NCI-H345 treated with DMSO at 0.1 percent for 48 hours (cell line): ENCODE measurements around the gene RPA3.

Experiments
- DNase-seq: peaks from one replicate; lab custom pipeline; 2025; ENCODE audit not compliant: unreplicated experiment; lab: John Stamatoyannopoulos, UW

Gene RPA3

DNA sequence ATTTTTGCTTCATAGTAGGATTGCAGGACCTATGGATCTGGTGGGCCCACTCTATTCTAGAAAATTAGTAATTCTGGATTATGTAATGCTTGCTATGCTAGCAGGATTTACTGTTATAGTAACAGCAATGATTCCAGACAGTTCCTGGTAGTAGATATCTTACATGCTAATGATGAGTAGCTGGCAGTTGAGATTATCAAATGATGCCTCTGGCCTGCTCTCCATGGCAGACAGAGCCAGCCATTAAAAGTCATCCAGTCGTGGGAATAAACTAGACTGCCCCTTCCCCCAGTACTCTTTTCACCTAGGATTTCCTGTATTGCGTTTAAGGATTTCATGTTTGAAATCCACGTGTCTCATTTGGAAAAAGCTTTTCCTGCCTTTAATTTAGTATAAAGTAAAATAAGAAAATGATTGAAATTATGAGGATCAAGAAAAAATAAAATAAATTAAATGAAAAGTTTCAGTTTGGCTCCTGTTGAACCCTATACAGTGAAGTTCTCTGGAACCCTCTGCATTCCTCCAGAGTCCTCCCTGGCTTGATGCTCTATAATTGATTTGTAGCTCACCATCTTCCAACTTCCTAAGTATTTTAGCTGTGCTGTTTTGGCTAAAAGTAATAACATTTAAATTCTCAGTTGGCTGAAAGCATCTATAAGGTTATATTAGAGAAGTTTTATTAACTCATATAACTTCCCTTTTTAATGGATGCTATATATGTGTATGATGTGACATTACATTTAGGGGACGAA is 63.3 kb downstream of the RPA3 start:
- no peak for DNase-seq

DNA sequence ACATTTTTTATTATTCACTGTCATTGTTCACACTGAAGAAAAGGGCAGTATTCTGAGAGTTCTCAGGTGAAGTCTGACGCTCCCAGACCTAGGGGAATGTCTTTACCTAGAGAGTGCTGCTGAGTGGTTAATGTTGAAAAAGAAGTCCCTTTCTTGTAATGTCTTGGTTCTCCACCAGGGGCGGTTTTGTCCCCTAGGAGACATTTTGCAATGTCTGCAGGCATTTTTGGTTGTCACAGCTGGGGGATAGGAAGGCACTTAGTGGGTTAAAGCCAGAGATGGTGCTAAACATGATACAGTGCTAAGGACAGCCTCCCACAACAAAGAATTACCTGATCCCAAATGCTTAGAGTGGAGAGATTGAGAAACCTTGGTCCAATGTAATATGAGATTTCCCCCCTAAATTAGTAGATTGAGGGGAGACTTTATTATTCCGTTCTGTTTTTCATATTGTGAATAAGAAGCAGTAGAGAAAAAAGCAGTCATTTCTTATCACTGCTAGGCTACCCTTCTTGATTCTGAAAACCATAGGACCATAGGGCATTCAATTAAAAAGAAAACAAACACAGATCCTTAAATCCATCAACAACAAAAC is 64.7 kb downstream of the RPA3 start:
- DNase-seq = no peak

DNA sequence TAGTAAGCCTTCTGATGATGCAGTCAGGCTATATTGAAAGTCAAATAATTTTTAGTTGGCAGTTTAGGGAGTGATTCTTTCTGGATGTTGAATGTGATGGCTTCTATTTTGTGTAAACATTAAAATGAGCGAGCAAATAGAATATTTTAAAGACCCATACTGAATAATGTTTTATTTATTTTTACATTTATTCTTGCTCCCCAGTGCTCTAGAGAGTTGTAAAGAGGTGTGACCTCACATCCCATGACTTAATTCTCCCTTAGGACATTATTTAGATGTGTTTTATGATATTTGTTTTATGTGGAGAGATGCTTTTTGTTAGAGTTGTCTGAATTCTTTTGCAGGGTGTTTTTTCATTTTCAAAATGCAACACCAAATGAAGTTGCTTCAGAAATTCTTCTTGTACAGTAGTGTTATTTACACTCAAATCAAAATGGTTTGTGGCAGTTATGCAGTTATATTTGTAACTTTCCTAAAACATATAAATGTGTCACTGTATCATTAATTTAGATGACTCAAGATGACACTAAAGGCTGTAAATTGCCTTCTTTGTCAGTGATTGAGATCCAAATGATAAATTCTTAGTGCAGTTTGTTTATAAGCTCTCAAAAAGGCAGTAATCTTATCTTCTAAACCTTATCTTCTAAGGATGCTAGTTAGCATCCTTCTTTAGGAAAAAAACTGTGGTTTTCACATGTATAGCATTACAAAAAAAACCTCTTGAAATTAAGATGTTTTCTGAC is 65.4 kb downstream of the RPA3 start:
- no peak for DNase-seq

DNA sequence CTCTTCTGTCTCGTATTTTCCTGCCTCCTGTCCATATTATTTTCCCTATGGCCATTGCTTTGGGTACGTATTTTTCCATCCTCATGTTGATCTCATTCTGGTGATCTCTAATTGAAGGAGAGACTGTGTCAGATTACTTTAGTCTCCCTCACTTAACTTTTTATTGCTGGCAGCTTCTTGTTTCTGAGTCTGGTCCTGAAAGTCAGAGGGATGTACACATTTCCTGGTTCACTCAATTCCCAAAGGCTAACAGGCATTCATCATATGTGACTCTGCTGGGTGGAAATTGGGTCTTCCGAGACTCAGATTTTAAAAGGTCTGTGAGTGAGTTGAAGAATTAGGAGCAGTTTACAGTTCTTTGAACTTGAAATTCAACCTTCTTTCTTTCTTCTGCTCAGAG is 66.9 kb downstream of the RPA3 start:
- no peak for DNase-seq

DNA sequence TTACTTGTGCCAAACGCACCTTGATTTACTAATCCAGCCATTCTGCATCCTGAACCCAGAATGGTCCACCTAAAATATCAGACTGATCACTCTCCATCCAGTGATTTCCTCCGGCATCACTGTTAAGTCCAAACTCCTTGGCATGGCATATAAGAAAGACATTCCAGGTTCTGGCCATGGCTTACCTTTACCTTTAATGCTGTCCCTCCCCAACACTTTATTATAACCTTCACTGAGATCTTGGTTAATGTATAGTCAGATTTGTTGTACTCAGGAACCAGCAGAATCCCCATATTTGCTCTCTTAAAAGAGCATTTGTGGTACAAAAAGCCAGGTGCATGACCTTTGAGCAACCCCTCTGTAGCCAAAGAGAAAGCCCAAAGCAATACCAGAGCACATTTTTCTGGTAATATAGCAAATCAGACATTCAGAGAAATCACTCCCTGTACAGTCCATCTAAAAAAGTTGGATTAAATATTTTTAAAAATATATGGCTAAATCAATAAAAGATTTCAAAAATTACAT is 67.7 kb downstream of the RPA3 start:
- DNase-seq = no peak

DNA sequence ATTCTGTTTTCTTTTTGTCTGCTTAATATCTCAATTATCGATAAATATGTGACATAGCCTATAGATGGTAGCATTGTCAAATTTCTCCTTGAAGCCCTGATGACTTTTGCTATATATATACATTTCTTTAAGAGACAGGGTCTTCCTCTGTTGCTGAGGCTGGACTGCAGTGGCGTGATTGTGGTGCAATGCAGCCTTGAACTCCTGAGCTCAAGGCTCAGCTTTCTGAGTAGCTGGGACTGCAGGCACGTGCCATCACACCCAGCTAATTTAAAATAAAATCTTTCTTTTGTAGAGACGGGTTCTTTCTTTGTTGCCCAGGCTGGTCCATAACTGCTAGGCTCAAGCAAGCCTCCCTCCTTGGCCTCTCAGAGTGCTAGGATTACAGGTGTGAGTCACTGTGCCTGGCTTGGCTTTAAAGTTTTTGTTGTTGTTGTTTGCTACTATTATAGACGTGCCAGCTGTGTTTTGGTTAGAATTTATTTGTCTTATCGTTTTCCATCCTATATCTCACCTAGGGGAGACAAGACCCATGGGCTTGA is 70.8 kb downstream of the RPA3 start:
- DNase-seq = no peak

DNA sequence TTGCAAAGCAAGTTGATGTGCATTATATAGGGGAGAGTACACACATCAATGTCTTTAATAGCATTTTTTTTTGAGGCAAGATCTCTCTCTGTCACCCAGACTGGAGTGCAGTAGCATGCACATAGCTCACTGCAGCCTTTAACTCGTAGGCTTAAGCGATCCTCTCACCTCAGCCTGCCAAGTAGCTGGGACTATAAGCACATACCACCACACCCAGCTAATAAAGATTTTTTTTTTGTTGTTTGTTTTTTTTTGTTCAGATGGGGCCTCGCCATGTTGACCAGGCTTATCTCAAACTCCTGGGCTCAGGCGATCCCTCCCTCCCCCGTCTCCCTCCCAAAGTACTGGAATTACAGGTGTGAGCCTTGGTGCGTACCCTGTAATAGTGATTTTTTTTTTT is 76.3 kb downstream of the RPA3 start:
- DNase-seq = no peak

DNA sequence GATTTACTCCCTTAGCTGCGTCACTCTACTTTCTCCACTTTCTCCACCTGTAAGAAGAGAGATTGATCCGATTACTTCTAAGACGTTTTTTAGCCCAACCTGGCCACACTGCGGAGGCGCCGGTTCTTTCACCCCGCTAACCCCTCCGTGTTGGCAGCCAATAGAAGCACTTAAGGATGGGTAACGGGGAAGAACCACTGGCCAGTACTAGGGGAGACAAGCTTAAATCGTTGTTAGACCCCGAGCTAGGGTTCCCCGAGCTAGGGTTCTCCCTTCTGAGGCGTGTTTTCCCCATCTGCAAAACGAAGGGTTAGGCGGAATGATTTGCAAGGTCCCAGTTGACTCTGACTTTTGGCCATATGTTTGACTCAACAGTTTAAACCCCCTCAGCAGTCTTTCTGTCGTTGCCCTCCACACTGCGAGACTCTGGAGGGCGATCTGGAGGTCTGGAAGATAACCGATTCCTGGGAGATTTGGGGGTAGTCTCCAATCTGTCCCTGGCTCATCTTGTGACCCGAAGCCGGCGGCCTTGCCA is 77.2 kb downstream of the RPA3 start:
- DNase-seq = no peak

DNA sequence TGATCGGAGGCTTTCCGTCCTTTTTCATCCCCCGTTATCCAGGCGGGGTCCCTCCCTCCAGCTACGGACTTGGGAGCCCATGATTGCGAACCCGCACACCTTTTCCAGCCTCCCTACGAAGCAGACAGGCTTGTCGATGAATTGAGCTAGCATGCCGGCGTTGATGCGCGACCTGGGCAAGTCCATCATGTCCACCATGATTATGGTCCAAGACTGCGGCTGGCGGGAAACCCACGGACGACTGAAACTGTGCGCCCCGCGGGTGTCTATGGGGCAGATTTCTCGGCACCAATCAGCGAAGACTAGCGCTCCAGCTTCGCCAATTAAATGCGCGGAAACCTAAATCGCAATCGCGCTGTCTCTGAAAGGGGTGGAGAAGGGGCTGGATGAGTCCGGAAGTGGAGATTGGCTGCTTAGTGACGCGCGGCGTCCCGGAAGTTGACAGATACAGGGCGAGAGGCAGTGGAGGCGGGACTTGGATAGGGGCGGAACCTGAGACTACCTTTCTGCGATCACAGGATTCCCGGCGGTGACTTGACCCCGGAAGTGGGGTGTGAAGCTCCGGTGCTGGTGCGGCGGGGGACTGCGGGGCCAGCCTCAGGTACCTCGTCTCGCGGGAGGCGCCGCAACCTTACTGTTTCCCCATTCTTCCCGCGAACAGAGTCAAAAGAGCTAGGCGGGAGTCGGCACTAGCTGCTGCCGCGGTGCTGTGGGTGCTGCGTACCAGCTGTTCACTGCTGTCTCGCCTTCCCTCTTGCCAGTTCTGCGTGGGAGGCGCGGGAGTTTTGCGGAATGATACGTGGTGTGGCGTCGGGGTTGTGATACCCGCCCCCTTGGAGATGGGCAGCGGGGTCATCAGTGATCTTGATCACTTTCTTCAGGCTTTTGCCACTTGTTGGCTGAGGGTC is 77.9 kb downstream of the RPA3 start, which contains the start of gene UMAD1:
Gene UMAD1, plus strand, starts transcription at position 532 of the 908 bp plus-strand sequence. CDS start 32,620 bp downstream, outside the sequence.
- DNase-seq = peak; percentile 99

DNA sequence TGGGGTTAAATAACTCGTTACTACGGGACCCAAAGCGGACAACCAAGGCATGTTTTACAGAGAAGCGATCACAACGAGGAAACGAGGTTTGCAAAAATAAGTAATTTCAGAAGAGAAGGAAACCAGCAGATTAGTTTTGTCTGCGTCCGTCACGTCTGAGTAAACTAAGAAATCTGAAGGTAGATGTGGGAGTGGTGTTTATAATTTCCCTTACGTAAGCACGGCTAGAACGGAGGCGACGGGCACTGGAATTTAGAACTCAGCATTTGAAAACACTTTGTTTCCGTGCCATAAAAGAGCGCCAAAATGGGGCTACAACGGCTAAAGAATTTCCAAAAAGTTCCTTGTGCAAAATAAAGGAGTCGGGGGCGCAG is 78.6 kb downstream of the RPA3 start:
- no peak for DNase-seq

DNA sequence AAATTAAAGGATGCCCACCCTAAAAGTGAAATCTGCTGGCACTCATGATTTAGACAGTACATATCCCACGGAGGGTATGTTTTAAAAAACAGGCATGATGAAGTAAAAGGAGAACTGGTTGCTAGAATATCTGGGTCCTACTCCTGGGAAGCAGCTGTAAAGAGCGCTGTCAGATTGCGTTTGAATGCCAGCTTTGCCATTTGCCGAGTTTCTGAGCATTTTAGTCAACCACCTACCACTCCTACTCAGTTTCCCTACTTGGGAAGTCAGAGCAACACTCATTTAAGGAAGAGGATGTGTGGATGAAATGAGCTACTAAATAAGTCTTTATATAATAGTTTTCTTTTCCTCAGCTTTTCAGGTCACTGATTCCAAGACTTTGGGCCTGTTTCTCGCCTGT is 79.0 kb downstream of the RPA3 start:
- DNase-seq = no peak

DNA sequence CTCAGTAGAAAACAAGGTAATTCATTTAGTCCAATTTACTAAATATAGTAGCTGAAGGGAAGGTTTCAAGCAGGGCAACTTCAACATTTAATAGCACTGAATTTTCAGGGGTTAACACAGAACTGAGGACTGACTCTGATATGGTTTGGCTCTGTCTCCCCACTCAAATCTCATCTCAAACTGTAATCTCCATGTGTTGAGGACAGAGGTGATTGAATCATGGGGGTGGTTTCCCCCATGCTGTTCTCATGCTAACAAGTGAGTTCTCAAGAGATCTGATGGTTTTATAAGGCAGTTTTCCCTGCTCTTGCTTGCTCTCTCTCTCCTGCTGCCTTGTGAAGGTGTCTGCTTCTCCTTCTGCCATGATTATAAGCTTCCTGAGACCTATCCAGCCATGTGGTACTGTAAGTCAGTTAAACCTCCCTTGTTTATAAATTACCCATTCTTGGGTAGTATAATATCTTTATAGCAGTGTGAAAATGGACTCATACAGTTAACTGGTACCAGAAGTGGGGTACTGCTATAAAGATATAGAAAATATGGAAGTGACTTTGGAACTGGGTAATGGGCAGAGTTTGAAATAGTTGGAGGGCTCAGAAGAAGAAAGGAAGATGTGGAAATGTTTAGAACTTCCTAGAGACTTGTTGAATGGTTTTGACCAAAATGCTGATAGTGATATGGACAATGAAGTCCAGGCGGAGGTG is 87.6 kb downstream of the RPA3 start:
- no peak for DNase-seq

DNA sequence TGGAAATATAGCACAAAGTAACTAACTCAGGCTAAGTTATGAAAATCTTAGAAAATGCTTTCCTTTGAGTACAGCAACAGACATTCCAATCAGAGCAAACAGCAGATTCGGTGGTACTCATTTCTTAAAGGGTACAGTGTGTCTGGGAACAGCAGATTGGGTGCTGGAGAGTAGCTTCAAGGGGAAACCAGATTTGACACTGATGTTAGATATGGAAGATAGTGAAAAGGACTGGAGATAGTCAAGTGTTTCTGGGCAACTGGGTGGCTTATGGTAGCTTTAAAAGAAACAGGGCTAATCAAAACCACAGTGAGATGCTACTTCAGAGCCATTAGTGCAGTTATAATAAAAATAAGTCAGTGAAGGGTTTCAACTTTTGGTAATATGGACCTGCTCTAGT is 89.9 kb downstream of the RPA3 start:
- DNase-seq = no peak

DNA sequence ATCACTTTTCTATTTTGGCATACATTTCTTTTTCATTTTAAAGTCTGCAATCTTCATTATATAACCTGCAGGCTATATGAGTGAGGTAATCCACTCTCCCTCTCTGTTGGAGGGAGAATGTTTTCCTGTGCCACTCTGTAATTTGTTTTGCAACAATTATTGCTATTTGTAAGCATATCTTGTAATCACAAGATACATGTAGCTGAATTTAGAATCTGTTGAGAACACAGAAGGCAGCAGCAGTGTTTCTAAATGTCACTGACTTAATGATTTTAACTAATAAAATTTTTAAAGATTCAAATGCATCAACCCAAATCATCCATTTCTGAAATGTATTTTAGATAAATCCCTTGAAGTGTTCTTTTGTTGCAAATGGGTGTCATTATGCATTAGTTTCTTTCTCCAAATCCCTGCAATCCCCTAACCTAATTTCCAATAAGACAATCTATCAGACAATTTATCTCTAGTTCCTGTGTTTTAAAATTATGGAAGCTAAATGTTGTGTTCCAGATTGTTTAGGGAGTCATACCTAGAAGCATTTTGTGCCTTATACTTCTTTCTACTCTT is 97.7 kb downstream of the RPA3 start:
- no peak for DNase-seq

DNA sequence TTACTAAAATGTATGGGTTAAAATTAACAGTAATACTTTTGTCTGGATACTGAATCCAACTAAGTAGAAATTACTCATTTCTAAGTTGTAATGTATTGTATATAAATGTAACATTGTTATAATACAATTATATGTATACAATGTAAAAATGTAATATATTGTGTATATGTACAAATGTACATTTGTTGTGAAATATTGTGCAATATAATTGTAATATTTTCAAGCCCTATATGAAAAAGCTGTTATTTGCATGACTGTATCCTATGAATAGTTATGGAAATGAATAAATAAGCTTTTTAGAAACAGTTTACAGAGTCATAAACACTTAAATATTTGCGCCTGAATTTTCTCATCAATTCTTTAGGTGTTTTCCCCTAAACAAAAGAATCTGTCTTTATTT is 98.2 kb downstream of the RPA3 start:
- DNase-seq = no peak

DNA sequence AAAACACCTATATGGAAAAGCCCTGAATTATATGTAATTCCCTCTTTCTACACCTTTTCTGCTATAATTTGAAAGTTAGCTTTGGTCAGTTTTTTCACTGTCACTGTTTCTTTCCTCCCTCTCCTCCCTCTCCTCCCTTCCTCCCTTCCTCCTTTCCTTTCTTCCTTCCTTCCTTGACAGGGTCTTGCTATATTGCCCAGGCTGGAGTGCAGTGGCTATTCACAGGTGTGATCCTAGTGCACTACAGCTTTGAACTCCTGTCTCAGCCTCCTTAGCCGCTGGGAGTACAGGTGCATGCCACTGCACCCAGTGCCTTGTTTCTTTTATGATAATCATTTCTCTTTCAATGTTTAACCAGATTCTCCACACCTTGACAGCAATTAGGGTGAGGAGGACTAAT is 100.0 kb downstream of the RPA3 start:
- no peak for DNase-seq

DNA sequence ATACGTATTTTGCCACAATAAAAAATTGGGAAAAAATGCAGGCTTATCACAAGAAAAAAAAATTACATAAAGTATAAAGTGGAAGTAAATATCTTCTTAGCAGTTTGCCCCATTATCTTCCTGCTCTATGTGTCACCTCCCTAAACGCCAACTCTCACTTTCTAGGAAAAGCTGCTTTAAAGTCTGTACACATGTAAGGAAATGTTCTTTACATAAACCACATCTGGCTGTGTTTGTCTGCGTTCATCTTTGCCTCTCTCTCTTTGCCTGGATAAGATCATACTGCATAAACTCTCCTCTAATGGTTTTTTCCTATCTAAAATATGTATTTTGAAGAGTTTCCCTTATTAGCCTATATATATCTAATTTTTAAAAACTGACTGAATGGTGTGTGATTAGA is 100.9 kb downstream of the RPA3 start:
- no peak for DNase-seq

DNA sequence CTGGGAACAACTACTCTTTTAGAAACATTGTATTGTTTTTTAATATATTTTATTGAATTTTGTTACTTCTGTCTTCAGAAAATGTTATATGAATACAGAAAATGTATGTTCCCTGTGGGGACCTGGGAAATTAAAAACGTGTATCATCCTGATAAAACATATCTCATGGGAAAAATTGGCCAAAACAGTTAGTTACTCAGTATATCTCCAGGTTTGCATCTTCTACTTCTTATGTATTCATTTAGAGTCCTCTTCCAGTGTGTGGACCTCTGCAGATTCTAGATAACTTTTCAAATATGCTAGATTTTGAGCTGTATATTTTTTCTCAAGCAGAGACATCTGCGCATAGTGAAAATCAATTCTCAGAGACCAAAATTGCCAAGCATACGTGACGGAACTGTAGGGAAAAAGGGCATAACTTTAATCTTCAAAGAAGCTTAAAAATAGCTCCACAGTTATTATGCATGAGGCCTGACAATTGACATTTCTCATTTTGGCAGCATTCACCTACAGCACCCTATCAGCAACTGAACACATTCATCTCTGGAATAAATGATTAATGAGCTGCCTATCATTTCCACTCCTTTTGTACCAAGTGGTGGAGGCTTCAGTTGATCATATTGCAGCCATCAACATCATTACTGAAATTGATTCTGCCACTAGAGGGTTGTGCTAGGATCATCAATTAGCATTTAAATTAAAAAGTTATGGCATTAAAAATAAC is 104.2 kb downstream of the RPA3 start:
- no peak for DNase-seq

DNA sequence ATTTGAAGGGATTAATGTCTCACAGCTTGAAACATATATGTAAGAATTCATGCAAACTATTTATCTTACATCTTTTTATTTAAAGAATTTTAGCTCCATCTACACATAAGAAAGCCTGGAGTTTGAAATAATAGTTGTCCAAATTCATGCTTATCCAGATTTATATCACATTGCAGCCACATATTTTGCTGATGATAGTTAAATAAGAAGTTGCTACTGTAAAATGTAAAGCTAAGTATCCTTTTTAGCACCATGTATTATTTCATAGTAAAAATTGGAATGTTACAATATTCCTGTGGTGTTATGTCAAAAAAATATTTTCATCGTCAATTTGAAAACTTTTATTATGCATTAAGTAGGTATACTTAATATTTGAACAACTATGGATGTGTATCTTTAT is 105.2 kb downstream of the RPA3 start:
- DNase-seq = no peak
